DOHH2 (cell line): ENCODE data around the gene CCDC171.

Source experiments
- CTCF ChIP-seq: fragments of 200-600 bp; sonication (generic); IDR thresholded peaks from one replicate; pipeline ENCODE4 v1.5.1; 2014; ENCODE audit warnings: antibody characterized with exemption, mild to moderate bottlenecking, low read depth, low read length; ENCODE audit not compliant: poor library complexity, severe bottlenecking
- EZH2phosphoT487 ChIP-seq: fragments of 200-600 bp; sonication (generic); IDR thresholded peaks from 2 replicates; pipeline ENCODE4 v1.6.1; 2017; ENCODE audit warnings: borderline replicate concordance, mild to moderate bottlenecking, antibody characterized with exemption, low read length, moderate library complexity, mixed read lengths

- TF ChIP-seq EZH2phosphoT487 (no peak), CTCF (no peak)
Observed at GRCh38 chr9:15711531-15711930, 158.7 kb downstream of the CCDC171 start.
